ENCODE results near the gene TMEM38A.
"Not testable (repeated sequence)": the region's sequence is repeated elsewhere in the genome, so short reads cannot be mapped to it uniquely, and the experiment has no call there.

The TMEM38A gene

DNA sequence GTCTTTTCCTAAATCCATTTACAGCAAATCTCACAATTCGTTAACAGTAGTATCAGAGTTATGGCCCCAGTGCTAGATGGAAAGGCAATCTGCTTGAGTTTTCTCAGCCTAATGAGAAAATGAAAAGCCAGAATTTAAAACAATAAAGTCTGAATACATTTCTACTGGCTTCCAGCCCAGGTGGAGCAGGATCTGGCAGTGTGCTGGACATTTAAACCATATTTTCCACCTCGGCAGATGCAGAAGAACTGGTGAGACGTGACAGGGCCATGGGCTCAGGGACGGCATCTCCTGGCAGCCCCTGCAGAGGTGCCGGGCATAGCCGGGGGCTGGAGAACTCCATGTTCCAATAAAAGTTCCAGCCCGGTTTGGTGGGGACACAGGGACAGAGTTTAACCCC is 8.1 kb upstream of the TMEM38A start:
- no peaks in the 10 kb centered on the region for H3K9me3 Mint-ChIP-seq
- ATAC-seq = no peak
- H3K27ac Mint-ChIP-seq = no peak overlapping the region
- DNase-seq = no peak
- H3K27me3 Mint-ChIP-seq = no peaks in the 10 kb centered on the region
- peaks cover 52% of the 10 kb centered on the region for H3K36me3 Mint-ChIP-seq (ENCODE audit: low read depth)
- peaks cover 10% of the 10 kb centered on the region for H3K4me1 Mint-ChIP-seq
- no peak overlapping the region for H3K4me3 Mint-ChIP-seq

DNA sequence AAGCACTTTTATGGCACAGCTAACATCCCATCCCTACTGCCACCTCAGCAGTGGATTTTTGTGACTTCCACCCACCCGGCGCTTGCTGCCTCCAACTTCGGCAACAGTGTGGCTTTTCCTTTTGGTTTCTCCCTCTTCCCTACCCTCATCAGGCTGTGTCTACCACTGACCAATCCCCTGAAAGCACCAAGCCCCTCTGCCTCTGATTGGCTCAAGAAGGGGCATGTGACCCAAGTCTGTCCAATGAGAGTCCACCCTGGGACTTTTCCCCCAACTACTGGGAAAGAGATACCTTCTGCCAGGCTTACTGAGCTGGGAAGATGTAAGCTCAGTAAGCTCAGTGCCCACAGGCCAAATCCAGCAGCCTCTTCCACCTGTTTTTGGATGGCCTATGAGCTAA is 6.8 kb upstream of the TMEM38A start:
- Mint-ChIP-seq H3K4me3 (no peak overlapping the region), H3K36me3 (ENCODE audit: low read depth) (peaks cover 52% of the 10 kb centered on the region)
- ATAC-seq = no peak

GRCh38 chr19:16654627-16655026 is 6.3 kb upstream of the TMEM38A start:
- Mint-ChIP-seq H3K27ac (no peak overlapping the region), H3K9me3 (no peaks in the 10 kb centered on the region)

More for the DNA sequence above, 6.8 kb upstream of the TMEM38A start:
- DNase-seq = no peak
- Mint-ChIP-seq H3K27ac (no peak overlapping the region), H3K4me1 (peaks cover 22% of the 10 kb centered on the region), H3K9me3 (no peaks in the 10 kb centered on the region), H3K27me3 (no peaks in the 10 kb centered on the region)

DNA sequence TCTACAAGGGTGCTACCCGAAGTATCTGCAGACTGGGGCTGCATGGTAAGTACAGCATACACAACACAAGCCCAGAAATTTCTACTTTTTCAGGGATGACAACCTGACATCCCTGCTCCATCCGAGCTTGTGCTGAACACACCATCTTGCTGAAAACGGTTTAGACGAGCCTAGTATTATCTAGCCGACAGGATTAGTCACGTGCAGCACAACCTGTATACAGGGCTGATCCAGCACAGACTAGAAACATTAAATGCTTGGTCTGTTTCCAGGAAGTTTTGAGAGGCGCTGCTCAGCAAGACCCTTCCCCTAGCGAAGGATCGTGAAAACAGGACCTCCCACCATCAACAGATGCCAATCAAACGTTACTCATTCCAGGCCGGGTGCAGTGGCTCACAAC is 5.2 kb upstream of the TMEM38A start:
- H3K36me3 Mint-ChIP-seq (ENCODE audit: low read depth) = peaks cover 48% of the 10 kb centered on the region
- peaks cover 24% of the 10 kb centered on the region for H3K4me1 Mint-ChIP-seq
- no peak overlapping the region for H3K27ac Mint-ChIP-seq
- ATAC-seq (no peak), DNase-seq (no peak)
- no peaks in the 10 kb centered on the region for H3K9me3 Mint-ChIP-seq
- H3K4me3 Mint-ChIP-seq = no peak overlapping the region
- no peaks in the 10 kb centered on the region for H3K27me3 Mint-ChIP-seq

More at GRCh38 chr19:16654627-16655026, 6.3 kb upstream of the TMEM38A start:
- Mint-ChIP-seq H3K36me3 (ENCODE audit: low read depth) (peaks cover 52% of the 10 kb centered on the region), H3K4me3 (no peak overlapping the region), H3K4me1 (peaks cover 22% of the 10 kb centered on the region), H3K27me3 (no peaks in the 10 kb centered on the region)
- ATAC-seq (no peak), DNase-seq (no peak)

- Mint-ChIP-seq H3K9me3 (no peaks in the 10 kb centered on the region), H3K36me3 (ENCODE audit: low read depth) (peaks cover 34% of the 10 kb centered on the region), H3K27ac (peak overlapping the region; percentile 54)
These were observed 3.6 kb upstream of the TMEM38A start for GRCh38 chr19:16657384-16657783.

DNA sequence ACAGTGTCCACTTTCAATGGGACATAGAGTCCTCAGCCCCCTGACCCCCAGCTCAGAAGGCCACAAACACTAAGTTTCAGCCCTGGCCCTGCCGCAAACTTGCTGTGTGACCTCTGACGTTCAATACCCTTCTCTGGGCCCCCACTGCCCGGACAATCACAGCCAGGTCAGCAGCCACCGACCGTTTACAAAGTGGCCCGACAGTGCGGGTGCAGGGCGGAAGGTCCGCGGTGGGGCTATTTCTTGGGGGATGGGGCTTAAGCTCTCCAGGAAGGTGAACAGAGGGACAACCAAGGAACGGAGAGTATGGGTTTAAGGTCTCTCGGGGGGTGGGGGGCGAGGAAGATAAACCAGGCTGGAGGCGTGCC is 1.5 kb upstream of the TMEM38A start:
- H3K27ac Mint-ChIP-seq = peak overlapping the region; percentile 99
- peaks cover 8% of the 10 kb centered on the region for H3K27me3 Mint-ChIP-seq
- H3K4me1 Mint-ChIP-seq = peaks cover 35% of the 10 kb centered on the region
- H3K36me3 Mint-ChIP-seq (ENCODE audit: low read depth) = peaks cover 24% of the 10 kb centered on the region
- H3K4me3 Mint-ChIP-seq = peak overlapping the region; percentile 99
- DNase-seq = no peak
- ATAC-seq = no peak
- no peaks in the 10 kb centered on the region for H3K9me3 Mint-ChIP-seq

More at GRCh38 chr19:16657384-16657783, 3.6 kb upstream of the TMEM38A start:
- no peak for ATAC-seq
- no peak for DNase-seq
- Mint-ChIP-seq H3K4me1 (peaks cover 35% of the 10 kb centered on the region), H3K27me3 (peaks cover 8% of the 10 kb centered on the region), H3K4me3 (peak overlapping the region; percentile 21)

DNA sequence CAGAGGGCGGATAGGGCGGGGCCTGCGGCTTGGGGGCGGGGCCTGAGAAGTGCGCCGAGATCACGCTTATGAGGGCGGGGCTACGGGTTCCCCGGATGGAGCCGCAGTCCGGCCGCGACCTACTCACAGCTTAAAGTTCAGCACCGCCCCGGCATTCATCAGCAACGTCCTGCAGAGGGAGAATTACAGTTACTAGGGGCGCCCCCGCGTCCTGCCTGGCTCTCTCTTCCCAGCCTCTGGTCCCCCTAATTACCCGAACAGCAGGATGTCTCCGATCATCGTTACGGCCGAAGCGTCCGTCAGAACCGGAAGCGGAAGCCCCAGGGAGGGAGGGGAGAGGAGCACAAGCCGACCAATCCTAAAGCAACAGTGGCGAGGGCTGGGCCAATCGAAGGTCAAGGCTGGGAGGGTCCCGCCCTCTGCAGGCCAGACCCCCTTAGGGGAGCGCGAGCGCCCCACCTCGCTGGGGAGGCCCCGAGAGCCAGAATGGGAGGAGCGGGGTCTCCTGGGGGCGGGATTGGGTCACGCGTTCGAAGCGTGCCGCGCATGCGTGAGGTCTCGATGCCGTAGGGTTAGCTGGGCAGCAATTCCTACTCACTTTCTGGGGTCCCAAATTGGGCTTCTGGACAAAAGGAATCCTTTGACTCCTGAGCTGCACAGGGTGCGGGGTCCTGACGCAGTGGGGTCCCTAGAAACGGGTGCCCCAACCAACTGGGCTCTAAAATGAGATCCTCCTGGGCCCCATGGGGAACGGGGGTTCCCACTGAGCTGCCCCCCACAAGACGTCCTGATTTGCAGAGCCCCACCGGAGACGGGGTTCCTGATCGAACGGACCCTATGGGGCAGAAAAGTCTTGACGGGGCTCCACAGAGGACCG is 869 bp upstream of the TMEM38A start, which contains the start of gene SMIM7:
SMIM7 (minus strand) TSS at position 313 of the 877 bp plus-strand sequence; CDS start at position 279, 34 bp downstream.
- Mint-ChIP-seq H3K4me3 (peak within 1 kb of the TSS; percentile 99), H3K27ac (peak within 1 kb of the TSS; percentile 99), H3K36me3 (ENCODE audit: low read depth) (peaks cover 20% of the 10 kb centered on the region), H3K27me3 (peaks cover 8% of the 10 kb centered on the region), H3K4me1 (peaks cover 35% of the 10 kb centered on the region), H3K9me3 (no peaks in the 10 kb centered on the region)
- DNase-seq = peak; percentile 98
- ATAC-seq = peak; percentile 99

DNA sequence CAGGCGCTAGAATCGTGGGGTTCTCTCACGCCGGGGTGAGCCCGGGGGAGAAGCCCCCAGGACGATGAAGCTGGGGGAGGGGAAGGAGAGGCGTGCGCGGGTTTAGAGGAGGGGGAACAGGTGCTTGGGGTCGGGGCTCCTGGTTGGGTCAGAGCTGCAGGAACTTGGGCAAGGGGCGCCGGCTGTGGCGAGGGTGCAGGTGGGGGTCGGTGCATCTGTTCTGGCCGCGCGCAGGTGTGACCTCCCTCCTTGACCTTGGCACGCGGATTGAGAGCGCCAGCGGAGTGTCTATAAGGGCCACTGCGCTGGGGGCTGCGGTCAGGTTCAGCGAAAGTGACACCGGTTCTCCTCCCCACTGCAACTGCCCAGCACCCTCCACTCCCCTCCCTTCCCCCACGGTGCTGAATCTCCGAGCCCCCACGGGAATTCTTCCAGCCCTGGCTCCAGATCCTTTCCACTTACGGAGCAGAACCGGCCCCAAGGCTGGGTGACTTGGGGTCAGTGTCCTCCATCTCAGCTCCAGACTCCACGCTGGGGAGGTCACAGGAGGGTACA is 618 bp downstream of the TMEM38A start:
- Mint-ChIP-seq H3K36me3 (ENCODE audit: low read depth) (peaks cover 11% of the 10 kb centered on the region), H3K4me3 (peak overlapping the region; percentile 73), H3K27me3 (peaks cover 8% of the 10 kb centered on the region), H3K27ac (peak overlapping the region; percentile 59), H3K4me1 (peaks cover 32% of the 10 kb centered on the region), H3K9me3 (no peaks in the 10 kb centered on the region)
- no peak for ATAC-seq
- peak; percentile 12 for DNase-seq

DNA sequence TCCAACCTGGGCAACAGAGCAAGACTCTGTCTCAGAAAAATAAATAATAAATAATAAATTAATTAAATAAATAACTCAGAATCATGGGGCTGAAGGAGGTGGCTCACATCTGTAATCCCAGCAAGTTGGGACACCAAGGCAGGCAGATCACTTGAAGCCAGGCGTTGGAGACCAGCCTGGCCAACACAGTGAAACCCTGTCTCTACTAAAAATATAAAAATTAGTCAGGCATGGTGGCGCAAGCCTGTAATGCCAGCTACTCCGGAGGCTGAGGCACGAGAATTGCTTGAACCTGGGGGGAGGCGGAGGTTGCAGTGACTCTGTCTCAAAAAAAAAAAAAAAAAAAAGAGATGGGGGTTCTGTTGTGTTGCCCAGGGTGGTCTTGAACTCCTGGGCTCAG is 7.2 kb downstream of the TMEM38A start:
- H3K4me1 Mint-ChIP-seq = no peaks in the 10 kb centered on the region
- H3K9me3 Mint-ChIP-seq = no peaks in the 10 kb centered on the region
- no peaks in the 10 kb centered on the region for H3K27me3 Mint-ChIP-seq
- no peak overlapping the region for H3K4me3 Mint-ChIP-seq
- H3K36me3 Mint-ChIP-seq (ENCODE audit: low read depth) = no peaks in the 10 kb centered on the region
- DNase-seq = no peak
- no peak for ATAC-seq
- H3K27ac Mint-ChIP-seq = no peak overlapping the region

DNA sequence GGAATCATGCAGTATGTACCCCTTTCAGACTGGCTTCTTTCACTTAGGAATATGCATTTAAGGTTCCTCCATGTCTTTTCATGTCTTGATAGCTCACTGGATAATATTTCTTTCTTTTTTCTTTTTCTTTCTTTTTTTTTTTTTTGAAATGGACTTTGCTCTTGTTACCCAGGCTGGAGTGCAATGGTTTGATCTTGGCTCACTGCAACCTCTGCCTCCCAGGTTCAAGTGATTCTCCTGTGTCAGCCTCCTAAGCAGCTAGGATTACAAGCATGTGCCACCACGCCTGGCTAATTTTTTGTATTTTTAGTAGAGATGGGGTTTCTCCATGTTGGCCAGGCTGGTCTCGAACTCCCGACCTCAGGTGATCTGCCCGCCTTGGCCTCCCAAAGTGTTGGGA is 7.8 kb downstream of the TMEM38A start:
- H3K9me3 Mint-ChIP-seq; H3K4me3 Mint-ChIP-seq; H3K4me1 Mint-ChIP-seq; H3K36me3 Mint-ChIP-seq (ENCODE audit: low read depth); H3K27ac Mint-ChIP-seq; H3K27me3 Mint-ChIP-seq; DNase-seq; ATAC-seq: not testable (repeated sequence)

- no peak overlapping the region for H3K27ac Mint-ChIP-seq
- H3K27me3 Mint-ChIP-seq = no peaks in the 10 kb centered on the region
- H3K9me3 Mint-ChIP-seq = no peaks in the 10 kb centered on the region
- no peaks in the 10 kb centered on the region for H3K4me1 Mint-ChIP-seq
- no peaks in the 10 kb centered on the region for H3K36me3 Mint-ChIP-seq (ENCODE audit: low read depth)
- ATAC-seq (no peak), DNase-seq (no peak)
- H3K4me3 Mint-ChIP-seq = no peak overlapping the region
These were observed 9.4 kb downstream of the TMEM38A start for GRCh38 chr19:16670291-16670690.

- DNase-seq (no peak), ATAC-seq (no peak)
- no peaks in the 10 kb centered on the region for H3K36me3 Mint-ChIP-seq (ENCODE audit: low read depth)
- no peaks in the 10 kb centered on the region for H3K4me1 Mint-ChIP-seq
- no peaks in the 10 kb centered on the region for H3K9me3 Mint-ChIP-seq
- no peak overlapping the region for H3K27ac Mint-ChIP-seq
- no peaks in the 10 kb centered on the region for H3K27me3 Mint-ChIP-seq
- H3K4me3 Mint-ChIP-seq = no peak overlapping the region
These were observed 10.8 kb downstream of the TMEM38A start for GRCh38 chr19:16671652-16672274.

DNA sequence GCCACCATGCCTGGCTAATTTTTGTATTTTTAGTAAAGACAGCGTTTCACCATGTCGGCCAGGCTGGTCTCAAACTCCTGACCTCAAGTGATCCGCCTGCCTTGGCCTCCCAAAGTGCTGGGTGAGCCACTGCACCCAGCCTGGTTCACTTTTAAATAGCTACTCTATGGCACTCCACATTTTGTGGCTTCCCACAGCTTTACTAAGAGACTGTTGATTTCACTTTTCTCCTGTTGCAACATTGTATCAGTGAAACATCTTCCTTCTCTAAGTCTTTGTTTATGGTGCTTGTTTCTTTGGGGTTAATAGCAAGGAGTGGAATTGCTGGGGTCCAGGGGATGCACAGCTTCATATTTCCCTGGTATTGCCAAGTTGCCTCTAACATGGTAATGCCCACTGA is 12.3 kb downstream of the TMEM38A start:
- Mint-ChIP-seq H3K4me1 (no peaks in the 10 kb centered on the region), H3K9me3 (no peaks in the 10 kb centered on the region), H3K27me3 (no peaks in the 10 kb centered on the region), H3K36me3 (ENCODE audit: low read depth) (no peaks in the 10 kb centered on the region), H3K27ac (no peak overlapping the region), H3K4me3 (no peak overlapping the region)
- ATAC-seq (no peak), DNase-seq (no peak)

- not testable (repeated sequence) for H3K4me3 Mint-ChIP-seq; H3K4me1 Mint-ChIP-seq; DNase-seq; H3K9me3 Mint-ChIP-seq; H3K36me3 Mint-ChIP-seq (ENCODE audit: low read depth); H3K27ac Mint-ChIP-seq; H3K27me3 Mint-ChIP-seq; ATAC-seq
These were observed 12.9 kb downstream of the TMEM38A start for GRCh38 chr19:16673839-16674238.

Data from activated naive CD8-positive, alpha-beta T cell treated with anti-CD3 and anti-CD28 coated beads, Interleukin-2, amount 50 U/mL, for 24 hours (primary cell).